ENCODE data around the gene HERPUD1. TPM values are rescaled to one million over a fixed set of nuclear protein-coding genes. Genes with fewer than 3 reads are reported as not detected.
A peak's percentile ranks its signal among the peaks of the same experiment; 100 is the strongest.
"Not testable (repeated sequence)": the region's sequence is repeated elsewhere in the genome, so short reads cannot be mapped to it uniquely, and the experiment has no call there.

HERPUD1 gene
- total RNA-seq, 2 donors from 2014 or later: 156 to 184 TPM

- ATAC-seq: peak; percentile 64
- intact Hi-C loops (cut with DNase I, micrococcal nuclease): no loop called here
- peak; percentile 80 to 85 for DNase-seq
Observed at GRCh38 chr16:56931271-56931891, 561 bp upstream of the HERPUD1 start.

GRCh38 chr16:56932721-56933619 is 1.0 kb downstream of the HERPUD1 start:
- intact Hi-C loops (cut with DNase I, micrococcal nuclease): no loop called here
- DNase-seq (peak; percentile 82 to 87), ATAC-seq (peak; percentile 65)

DNA sequence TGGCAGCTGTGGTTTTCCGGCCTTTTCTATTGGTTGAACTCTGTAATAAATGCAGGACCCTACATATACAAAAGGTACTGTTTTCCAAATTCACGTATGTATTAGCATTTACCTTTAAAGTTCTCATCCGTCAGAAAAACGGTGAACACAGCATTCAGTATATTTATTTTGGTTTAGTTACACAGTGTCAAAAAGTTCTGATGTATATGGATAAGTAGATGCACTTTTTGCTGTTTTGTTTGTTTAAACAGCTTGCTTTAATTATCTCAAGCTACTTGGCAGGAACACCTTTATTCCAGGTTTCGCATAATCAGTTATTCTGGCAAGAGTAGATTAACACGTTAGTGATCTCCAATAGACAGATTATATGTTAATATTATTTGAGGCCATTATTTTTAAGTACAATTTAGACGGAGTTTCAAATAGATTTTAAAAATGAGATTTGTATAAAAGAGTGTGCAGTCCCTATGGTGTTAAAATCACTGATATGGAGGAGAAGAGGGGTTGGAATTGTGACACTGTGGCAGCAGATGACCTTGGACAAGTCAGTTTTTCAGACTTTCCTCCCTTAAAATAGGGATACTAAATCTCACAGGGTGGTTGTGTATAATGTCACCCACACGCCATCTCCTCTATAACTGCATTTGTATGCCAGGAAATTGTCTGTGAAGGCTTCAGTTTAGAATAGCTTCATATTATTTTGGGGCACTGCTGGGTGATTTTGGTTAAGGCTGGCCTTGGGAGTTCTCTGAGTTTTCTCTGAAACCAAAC is 2.1 kb downstream of the HERPUD1 start:
- no peak for ATAC-seq
- intact Hi-C loops (cut with DNase I, micrococcal nuclease): no loop called here

GRCh38 chr16:56934599-56935145 is 2.7 kb downstream of the HERPUD1 start:
- intact Hi-C loops (cut with DNase I, micrococcal nuclease); ATAC-seq: not testable (repeated sequence)

More for the DNA sequence above, 2.1 kb downstream of the HERPUD1 start:
- DNase-seq: no peak

DNA sequence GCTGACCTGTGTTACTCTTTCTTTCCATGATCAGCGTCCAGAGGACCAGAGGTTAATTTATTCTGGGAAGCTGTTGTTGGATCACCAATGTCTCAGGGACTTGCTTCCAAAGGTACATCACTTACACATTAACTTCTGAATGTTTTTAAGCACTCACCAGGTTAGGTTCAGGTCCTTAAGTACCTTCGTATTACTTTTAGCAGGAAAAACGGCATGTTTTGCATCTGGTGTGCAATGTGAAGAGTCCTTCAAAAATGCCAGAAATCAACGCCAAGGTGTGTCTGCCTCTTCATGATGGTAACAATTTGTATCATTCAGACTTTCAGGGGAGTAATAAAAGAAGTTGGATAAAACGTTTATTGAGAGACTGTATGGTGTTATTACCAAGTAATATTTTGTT is 3.3 kb downstream of the HERPUD1 start:
- no peak for DNase-seq
- intact Hi-C loops (cut with DNase I, micrococcal nuclease): no loop called here
- no peak for ATAC-seq

More at GRCh38 chr16:56934599-56935145, 2.7 kb downstream of the HERPUD1 start:
- DNase-seq: not testable (repeated sequence)

GRCh38 chr16:56936491-56936890 is 4.5 kb downstream of the HERPUD1 start:
- DNase-seq (no peak), ATAC-seq (no peak)
- intact Hi-C loops (cut with DNase I, micrococcal nuclease): no loop called here

DNA sequence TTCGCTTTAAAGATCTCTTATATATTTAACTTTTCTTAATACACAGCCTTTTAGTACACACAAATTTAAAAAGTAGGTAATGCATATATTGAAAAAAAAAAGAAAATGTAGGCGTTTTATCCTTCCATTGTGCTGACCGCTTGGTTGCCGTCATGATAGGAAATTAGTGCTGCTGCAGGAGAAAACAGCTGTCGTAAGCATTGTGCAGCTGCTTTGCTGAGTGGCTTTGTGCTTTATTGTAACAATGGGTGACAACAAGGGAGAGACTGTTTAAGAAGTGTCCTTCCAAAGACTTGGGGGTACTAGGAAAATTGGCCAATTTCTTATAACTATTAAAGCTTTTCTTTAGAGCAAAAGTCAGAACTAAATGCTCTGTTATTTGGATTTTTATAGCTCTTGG is 5.0 kb downstream of the HERPUD1 start:
- DNase-seq (no peak), ATAC-seq (no peak)
- intact Hi-C loops (cut with DNase I, micrococcal nuclease): no loop called here

DNA sequence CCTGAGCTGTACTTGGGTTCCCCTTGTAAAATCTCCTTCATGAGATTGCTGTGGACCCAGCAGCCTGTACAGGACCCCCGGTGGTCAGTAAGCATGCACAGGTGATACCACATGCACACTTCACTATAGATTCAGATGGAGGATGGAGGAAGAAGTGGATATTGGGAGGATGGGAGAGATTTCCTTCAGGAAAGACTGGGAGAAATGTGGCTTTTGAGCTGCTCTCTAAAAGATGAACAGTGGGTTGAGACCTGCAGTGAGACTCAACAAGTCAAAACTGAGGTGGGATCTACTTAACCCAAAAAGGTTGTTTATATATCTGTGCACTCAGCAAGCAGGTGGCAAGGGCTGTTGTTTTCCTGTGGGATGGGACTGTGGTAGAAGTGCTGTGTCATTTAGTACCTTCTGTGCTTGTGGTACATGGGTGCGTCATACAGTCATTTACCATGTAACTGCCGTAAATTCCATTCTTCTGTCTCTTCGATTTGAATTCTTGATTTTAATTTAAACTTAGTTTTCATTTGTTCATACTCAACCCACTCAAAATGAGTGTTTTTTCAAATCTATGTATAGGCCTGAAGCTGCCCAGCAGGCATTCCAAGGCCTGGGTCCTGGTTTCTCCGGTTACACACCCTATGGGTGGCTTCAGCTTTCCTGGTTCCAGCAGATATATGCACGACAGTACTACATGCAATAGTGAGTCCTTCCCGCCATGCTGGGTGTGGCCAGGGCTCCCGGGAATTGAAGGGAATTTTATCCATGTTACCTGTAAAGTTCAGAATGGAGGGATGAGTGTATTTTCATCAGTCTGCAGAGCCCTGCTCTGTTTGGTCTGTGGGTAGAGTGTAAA is 6.9 kb downstream of the HERPUD1 start:
- ATAC-seq (peak; percentile 42), DNase-seq (no peak)
- intact Hi-C loops (cut with DNase I, micrococcal nuclease): no loop called here

- no peak for DNase-seq
- intact Hi-C loops (cut with DNase I, micrococcal nuclease): loop anchor here in 1 of 2 donors (10.0 kb wide), 1 partner anchor 75 kb away; the partner anchor contains the start of gene SLC12A3
- no peak for ATAC-seq
Observed at GRCh38 chr16:56939801-56940200, 7.9 kb downstream of the HERPUD1 start.

DNA sequence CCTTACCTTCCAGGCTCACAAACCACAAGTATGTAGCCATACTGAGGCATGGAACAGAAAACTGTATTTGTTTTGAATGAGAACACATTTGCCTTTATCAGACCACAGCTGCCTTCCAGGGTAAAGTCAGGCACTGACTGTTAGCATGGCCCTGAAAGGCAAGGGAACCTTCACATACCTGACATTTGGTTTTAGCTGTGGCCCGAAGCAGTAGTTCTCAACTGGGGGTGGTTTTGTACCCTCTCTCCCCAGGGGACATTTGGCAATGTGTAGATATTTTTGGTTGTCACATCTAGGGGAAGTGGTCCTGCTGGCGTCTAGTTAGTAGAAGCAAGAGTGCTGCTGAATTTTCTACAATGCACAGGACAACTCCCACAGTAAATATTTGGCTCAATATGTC is 9.2 kb downstream of the HERPUD1 start:
- intact Hi-C loops (cut with DNase I, micrococcal nuclease): loop anchor here in 1 of 2 donors (10.0 kb wide), 1 partner anchor 76 kb away; the partner anchor contains the start of gene SLC12A3
- ATAC-seq (no peak), DNase-seq (no peak)

GRCh38 chr16:56941856-56942331 is 10.0 kb downstream of the HERPUD1 start:
- intact Hi-C loops (cut with DNase I, micrococcal nuclease): loop anchor here in 1 of 2 donors (10.0 kb wide), 1 partner anchor 77 kb away; the partner anchor contains the start of gene SLC12A3
- no peak for DNase-seq
- no peak for ATAC-seq

DNA sequence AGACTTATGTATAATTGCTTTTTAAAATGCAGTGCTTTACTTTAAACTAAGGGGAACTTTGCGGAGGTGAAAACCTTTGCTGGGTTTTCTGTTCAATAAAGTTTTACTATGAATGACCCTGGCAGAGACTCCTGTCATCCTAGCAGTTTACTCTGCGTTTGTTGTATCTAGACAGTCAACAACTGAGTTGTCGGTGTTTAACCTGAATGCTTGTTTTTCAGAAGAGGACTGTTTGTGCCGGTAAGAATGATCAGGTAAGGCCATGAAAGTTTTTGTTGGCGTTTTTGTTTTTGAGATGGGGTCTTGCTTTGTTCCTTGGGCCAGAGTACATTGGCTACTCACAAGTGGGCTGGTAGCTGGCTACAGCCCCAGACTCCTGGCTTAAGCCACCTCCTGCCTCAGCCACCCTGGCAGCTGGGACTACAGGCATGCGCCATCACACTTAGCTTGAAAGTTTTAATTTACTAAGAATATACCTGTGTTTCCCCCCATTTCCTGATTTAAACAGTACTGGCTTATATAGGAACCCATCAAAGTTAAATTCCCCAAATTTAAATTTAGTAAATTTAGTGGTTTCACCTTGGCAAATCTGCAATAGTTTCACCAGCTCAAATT is 11.9 kb downstream of the HERPUD1 start:
- DNase-seq (no peak), ATAC-seq (no peak)
- intact Hi-C loops (cut with DNase I, micrococcal nuclease): loop anchor here in 1 of 2 donors (10.0 kb wide), 1 partner anchor 79 kb away; the partner anchor contains the start of gene SLC12A3

GRCh38 chr16:56944954-56945839 is 13.3 kb downstream of the HERPUD1 start:
- ATAC-seq (no peak), DNase-seq (no peak)
- intact Hi-C loops (cut with DNase I, micrococcal nuclease): loop anchor here in 1 of 2 donors (10.0 kb wide), 1 partner anchor 80 kb away; the partner anchor contains the start of gene SLC12A3

DNA sequence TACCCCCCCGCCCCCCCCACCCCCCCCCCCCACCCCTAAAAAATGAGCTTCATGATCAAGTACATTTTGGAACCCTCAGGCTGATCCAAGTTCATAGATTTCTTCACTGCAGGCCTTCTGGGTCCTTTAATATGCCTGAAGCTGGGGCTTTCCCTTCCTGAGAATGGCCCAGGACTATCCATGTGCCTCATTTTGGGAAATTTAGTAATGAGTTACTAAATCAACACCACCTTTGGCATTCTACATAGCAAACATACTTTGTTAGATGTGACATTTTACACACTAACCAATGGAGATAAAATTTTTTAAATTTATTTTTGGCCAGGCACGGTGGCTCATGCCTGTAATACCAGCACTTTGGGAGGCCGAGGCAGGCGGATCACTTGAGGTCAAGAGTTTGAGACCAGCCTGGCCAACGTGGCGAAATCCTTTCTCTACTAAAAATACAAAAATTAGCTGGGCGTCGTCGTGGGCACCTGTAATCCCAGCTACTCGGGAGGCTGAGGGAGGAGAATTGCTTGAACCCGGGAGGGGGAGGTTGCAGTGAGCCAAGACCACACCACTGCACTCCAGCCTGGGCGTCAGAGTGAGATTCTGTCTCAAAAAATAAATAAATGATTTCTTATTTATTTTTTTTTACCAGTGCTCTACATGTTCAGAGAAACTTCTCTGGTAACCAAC is 14.0 kb downstream of the HERPUD1 start:
- ATAC-seq (no peak), DNase-seq (no peak)
- intact Hi-C loops (cut with DNase I, micrococcal nuclease): loop anchor here in 1 of 2 donors (10.0 kb wide), 1 partner anchor 81 kb away; the partner anchor contains the start of gene SLC12A3

- peak; percentile 14 for ATAC-seq
- DNase-seq: no peak
- intact Hi-C loops (cut with DNase I, micrococcal nuclease): loop anchor here in 1 of 2 donors (10.0 kb wide), 1 partner anchor 82 kb away; the partner anchor contains the start of gene SLC12A3
Observed at GRCh38 chr16:56946767-56947603, 15.0 kb downstream of the HERPUD1 start.

All from left colon (tissue), 2 donors.